MM.1S (cell line): ENCODE measurements around the gene SNRK.

ENCODE experiments used
- CTCF ChIP-seq: fragments of 300-600 bp; sonication (generic); IDR thresholded peaks from 2 replicates; pipeline ENCODE4 v1.5.1; 2016; ENCODE audit warnings: antibody characterized with exemption, low read length, mixed read lengths
- EZH2 ChIP-seq: fragments of 300-600 bp; sonication (generic); optimal IDR thresholded peaks from 2 replicates; pipeline ENCODE3; 2017; ENCODE audit warnings: low read depth, mild to moderate bottlenecking, antibody characterized with exemption, low read length, mixed read lengths
- EZH2phosphoT487 ChIP-seq: fragments of 300-600 bp; sonication (generic); IDR thresholded peaks from 2 replicates; pipeline ENCODE4 v1.6.1; 2018; ENCODE audit warnings: antibody characterized with exemption, low read length

GRCh38 chr3:43309372-43310305, 23.3 kb downstream of the SNRK start:
- no peak for TF ChIP-seq CTCF
- TF ChIP-seq EZH2 = no peak
- no peak for TF ChIP-seq EZH2phosphoT487
